Fibroblast of lung (primary cell): ENCODE results near the gene CCDC142.

Experiments
- EZH2 ChIP-seq: IDR thresholded peaks from 2 replicates; pipeline ENCODE4 v1.5.1; 2012; ENCODE audit warnings: low read length, control low read depth, mild to moderate bottlenecking; ENCODE audit errors: missing control alignments
- TF ChIP-seq, protein P1 (sequence below), 2 donors: IDR thresholded peaks in 1 of 2; conservative IDR thresholded peaks in 1 of 2; 1 replicate in 1 of 2; 2 replicates in 1 of 2; pipeline ENCODE4 v1.5.1; 2011 to 2012; ENCODE audit warnings: low read length in 2 of 2, control low read depth in 1 of 2, inconsistent platforms in 1 of 2, low read depth in 1 of 2, mild to moderate bottlenecking in 1 of 2

DNA sequence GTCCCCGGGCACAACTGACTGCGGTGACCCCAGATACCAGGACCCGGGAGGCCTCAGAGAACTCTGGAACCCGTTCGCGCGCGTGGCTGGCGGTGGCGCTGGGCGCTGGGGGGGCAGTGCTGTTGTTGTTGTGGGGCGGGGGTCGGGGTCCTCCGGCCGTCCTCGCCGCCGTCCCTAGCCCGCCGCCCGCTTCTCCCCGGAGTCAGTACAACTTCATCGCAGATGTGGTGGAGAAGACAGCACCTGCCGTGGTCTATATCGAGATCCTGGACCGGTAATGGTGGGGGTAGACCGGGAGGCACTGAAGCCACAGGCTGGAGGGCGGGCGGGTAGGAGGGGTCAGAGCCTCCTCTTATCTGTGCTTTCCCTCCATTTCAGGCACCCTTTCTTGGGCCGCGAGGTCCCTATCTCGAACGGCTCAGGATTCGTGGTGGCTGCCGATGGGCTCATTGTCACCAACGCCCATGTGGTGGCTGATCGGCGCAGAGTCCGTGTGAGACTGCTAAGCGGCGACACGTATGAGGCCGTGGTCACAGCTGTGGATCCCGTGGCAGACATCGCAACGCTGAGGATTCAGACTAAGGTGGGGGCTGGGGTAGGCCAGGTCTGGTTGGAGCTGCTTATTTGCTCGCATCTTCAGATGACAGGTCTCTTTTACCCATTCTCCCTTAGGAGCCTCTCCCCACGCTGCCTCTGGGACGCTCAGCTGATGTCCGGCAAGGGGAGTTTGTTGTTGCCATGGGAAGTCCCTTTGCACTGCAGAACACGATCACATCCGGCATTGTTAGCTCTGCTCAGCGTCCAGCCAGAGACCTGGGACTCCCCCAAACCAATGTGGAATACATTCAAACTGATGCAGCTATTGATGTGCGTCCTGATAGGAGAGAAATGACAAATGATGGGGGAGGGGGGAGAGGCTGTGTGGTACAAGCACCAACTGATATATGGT lies 47.7 kb upstream of the CCDC142 start:
- TF ChIP-seq, protein P1, sequence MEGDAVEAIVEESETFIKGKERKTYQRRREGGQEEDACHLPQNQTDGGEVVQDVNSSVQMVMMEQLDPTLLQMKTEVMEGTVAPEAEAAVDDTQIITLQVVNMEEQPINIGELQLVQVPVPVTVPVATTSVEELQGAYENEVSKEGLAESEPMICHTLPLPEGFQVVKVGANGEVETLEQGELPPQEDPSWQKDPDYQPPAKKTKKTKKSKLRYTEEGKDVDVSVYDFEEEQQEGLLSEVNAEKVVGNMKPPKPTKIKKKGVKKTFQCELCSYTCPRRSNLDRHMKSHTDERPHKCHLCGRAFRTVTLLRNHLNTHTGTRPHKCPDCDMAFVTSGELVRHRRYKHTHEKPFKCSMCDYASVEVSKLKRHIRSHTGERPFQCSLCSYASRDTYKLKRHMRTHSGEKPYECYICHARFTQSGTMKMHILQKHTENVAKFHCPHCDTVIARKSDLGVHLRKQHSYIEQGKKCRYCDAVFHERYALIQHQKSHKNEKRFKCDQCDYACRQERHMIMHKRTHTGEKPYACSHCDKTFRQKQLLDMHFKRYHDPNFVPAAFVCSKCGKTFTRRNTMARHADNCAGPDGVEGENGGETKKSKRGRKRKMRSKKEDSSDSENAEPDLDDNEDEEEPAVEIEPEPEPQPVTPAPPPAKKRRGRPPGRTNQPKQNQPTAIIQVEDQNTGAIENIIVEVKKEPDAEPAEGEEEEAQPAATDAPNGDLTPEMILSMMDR (conservative IDR thresholded peaks at IDR 0.05 in 1 of 2, IDR thresholded peaks at IDR 0.05 in 1 of 2; ENCODE audit: low read depth in 1 of 2, low read length in 2 of 2), result no peak
- no peak for TF ChIP-seq EZH2
